Testis (tissue), 3 donors: ENCODE results near the gene DGKB. TPM values are rescaled to one million over a fixed set of nuclear protein-coding genes. Genes with fewer than 3 reads are reported as not detected.

Experiments used
- DNase-seq: peaks from one replicate; pipeline ENCODE4 v3.0.0-alpha.2; 2019
- H3K27ac ChIP-seq, 2 donors: fragments of 200-600 bp; sonication (generic); one replicate each; pipeline ENCODE4 v1.5.1; 2019
- H3K27me3 ChIP-seq: fragments of 200-600 bp; sonication (generic); one replicate; pipeline ENCODE4 v1.5.1; 2019
- H3K36me3 ChIP-seq: fragments of 200-600 bp; sonication (generic); one replicate; pipeline ENCODE4 v1.5.1; 2017; ENCODE audit warnings: low read depth; ENCODE audit errors: missing control alignments
- H3K4me1 ChIP-seq: fragments of 200-600 bp; sonication (generic); one replicate; pipeline ENCODE4 v1.5.1; 2019
- H3K4me3 ChIP-seq, 2 donors: fragments of 200-600 bp; sonication (generic); one replicate each; pipeline ENCODE4 v1.5.1; 2017 to 2019
- H3K9me3 ChIP-seq: fragments of 200-600 bp; sonication (generic); one replicate; pipeline ENCODE4 v1.5.1; 2017
- CTCF ChIP-seq, 3 experiments: fragments of 450-650 bp in 2 of 3; fragments of 200-600 bp in 1 of 3; sonication (generic) in 1 of 3; IDR thresholded peaks; one replicate each; pipeline ENCODE4 v1.5.1; 2016 to 2019; ENCODE audit warnings: antibody characterized with exemption in 3 of 3, mild to moderate bottlenecking in 2 of 3, moderate library complexity in 1 of 3
- POLR2A ChIP-seq: fragments of 450-650 bp; IDR thresholded peaks from one replicate; pipeline ENCODE4 v1.6.1; 2017; ENCODE audit warnings: antibody characterized with exemption, mild to moderate bottlenecking, moderate library complexity
- WGBS, 2 donors: methylation state at CpG; one replicate each; pipeline ENCODE4 v1.1.5; 2018; 5-methylcytosine and 5-hydroxymethylcytosine counted together
- intact Hi-C: fragments of 100-400 bp; cut with DNase I; formaldehyde crosslinking; loops from one replicate; pipeline ENCODE4 v1.15.1; 2023; ENCODE audit warnings: low total_unique reads
- polyA plus RNA-seq: library from polyadenylated mRNA; stranded (reverse); fragments of 350-450 nt; fragmentation: Illumina TruSeq; extraction: RNeasy Lipid Tissue Mini Kit (QIAGEN cat#74804); gene quantifications from one replicate; pipeline ENCODE4 v1.2.3, GENCODE V29; 2014; ENCODE audit warnings: low read depth, low replicate concordance; ENCODE audit not compliant: insufficient read depth
- total RNA-seq, 2 donors: library from RNA; depleted of rRNA; stranded (reverse); fragments of >200 nt; gene quantifications; one replicate each; pipeline ENCODE4 v1.2.3, GENCODE V29; 2016

The DGKB gene
- total and polyA plus RNA-seq, 3 donors from 2014 or later: 0.17 to 1.1 (median 0.55) TPM

- intact Hi-C loops: no loop called here
- Histone ChIP-seq H3K9me3 (no peaks in the 10 kb centered on the region), H3K36me3 (no peaks in the 10 kb centered on the region), H3K4me3 (no peak overlapping the region), H3K27ac (no peak overlapping the region), H3K4me1 (no peaks in the 10 kb centered on the region), H3K27me3 (no peaks in the 10 kb centered on the region)
- WGBS, 2 donors: 95 to 98% methylated on average over 4 of the region's 4 CpGs
- TF ChIP-seq CTCF (IDR thresholded peaks at IDR 0.05) (no peak), POLR2A (no peak)
- DNase-seq: no peak
Measured at GRCh38 chr7:14374336-14374735, 528.2 kb downstream of the DGKB start.

DNA sequence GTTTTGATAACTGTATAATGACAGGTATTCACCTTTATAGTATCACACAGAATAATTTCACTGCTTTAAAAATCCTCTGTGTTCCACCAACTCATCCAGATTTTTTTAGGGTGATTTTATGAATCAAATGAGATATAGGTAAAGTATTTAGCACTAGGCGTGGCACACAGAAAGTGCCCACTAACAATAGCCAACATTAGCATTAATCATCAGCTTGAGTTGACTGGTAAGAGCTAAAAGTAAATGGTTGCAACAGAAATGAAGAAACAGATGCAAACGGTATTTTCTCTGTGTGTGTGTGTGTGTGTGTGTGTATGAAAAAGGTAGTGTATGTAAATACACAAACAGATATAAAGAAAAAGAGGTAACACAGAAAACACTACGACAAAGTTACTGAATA is 534.3 kb downstream of the DGKB start:
- DNase-seq: no peak

GRCh38 chr7:14351167-14351566 is 551.4 kb downstream of the DGKB start:
- Histone ChIP-seq H3K27ac (no peak overlapping the region), H3K4me1 (no peaks in the 10 kb centered on the region), H3K36me3 (no peaks in the 10 kb centered on the region), H3K27me3 (no peaks in the 10 kb centered on the region), H3K9me3 (no peaks in the 10 kb centered on the region), H3K4me3 (no peak overlapping the region)
- TF ChIP-seq POLR2A (no peak), CTCF (IDR thresholded peaks at IDR 0.05) (no peak)
- no peak for DNase-seq
- intact Hi-C loops: no loop called here
- WGBS, 2 donors: 44 to 54% methylated on average over 4 of the region's 4 CpGs

More for the DNA sequence above, 534.3 kb downstream of the DGKB start:
- 65% methylated on average over 3 of the region's 3 CpGs for WGBS, 2 donors
- Histone ChIP-seq H3K36me3 (no peaks in the 10 kb centered on the region), H3K27me3 (no peaks in the 10 kb centered on the region), H3K27ac (no peak overlapping the region), H3K4me1 (no peaks in the 10 kb centered on the region), H3K9me3 (no peaks in the 10 kb centered on the region), H3K4me3 (no peak overlapping the region)
- TF ChIP-seq POLR2A (no peak), CTCF (IDR thresholded peaks at IDR 0.05) (no peak)
- intact Hi-C loops: no loop called here

DNA sequence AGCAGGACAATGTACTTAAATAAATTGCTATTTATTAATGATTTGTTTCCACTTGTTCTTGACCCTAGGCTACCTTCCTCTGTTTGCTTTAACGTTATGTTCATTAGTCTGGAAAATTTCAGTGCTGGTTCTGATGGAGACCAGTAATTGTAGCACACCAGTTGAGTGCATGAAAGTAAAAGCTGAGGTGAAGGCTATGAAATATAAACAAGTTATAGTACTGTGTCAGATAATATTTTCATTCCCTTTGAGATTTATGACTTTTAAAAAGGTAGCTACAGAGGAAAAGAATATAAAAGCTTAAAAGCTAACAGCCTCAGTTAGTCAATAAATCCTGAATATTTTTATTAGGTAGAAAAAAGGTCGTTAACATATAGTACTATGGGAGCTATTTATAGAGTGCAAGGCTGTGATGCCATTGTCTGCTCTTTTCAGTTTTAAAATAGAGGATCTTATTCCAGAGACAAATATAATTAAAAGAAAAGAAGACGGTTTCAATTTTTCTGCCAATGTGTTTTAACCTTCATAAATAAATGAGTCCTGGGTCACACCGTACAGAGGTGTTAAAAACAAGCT is 561.3 kb downstream of the DGKB start:
- DNase-seq: no peak
- TF ChIP-seq POLR2A: no peak
- no peak for TF ChIP-seq CTCF (IDR thresholded peaks at IDR 0.05)
- intact Hi-C loops: no loop called here
- WGBS, 2 donors: 54 to 57% methylated on average over 4 of the region's 4 CpGs
- H3K4me1 ChIP-seq: peaks cover 11% of the 10 kb centered on the region
- H3K27ac ChIP-seq: no peak overlapping the region
- no peak overlapping the region for H3K4me3 ChIP-seq
- H3K27me3 ChIP-seq: no peaks in the 10 kb centered on the region
- no peaks in the 10 kb centered on the region for H3K36me3 ChIP-seq
- H3K9me3 ChIP-seq: no peaks in the 10 kb centered on the region

DNA sequence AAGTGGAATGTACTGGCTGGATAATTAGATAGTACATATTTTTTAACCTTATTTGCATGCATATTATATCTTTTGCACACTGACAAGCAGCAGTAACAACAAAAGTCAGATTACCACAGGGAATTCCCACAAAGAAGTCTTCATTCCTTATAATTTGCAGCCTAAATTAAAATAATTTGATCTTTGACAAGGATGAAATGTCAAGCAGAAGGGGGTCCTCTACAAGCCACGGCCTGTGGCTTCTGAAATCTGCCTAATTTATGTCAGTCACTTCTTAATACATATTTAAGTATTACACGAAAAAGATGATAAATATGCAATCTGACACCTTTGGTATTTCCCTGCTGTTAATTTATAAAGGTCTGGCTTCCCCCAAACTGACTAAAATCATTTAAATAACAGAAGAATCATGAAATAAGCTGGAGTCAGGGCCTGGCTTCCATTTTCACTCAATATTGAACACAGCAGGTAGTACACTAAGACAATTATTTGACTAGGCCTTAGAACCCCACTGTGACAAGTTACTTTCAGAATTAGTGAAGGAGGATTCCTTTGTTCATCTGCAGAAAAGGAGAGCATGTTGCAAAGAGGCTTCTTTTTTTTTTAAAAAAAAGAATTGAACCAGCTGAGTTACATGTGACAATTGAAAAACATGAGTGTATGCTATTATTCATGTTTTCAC is 562.0 kb downstream of the DGKB start:
- Histone ChIP-seq H3K9me3 (no peaks in the 10 kb centered on the region), H3K4me3 (no peak overlapping the region), H3K4me1 (peaks cover 11% of the 10 kb centered on the region), H3K27me3 (no peaks in the 10 kb centered on the region), H3K36me3 (no peaks in the 10 kb centered on the region), H3K27ac (peak overlapping the region in 1 of 2 donors; percentile 8)
- intact Hi-C loops: no loop called here
- DNase-seq: no peak
- TF ChIP-seq POLR2A (no peak), CTCF (IDR thresholded peaks at IDR 0.05) (no peak)
- 58 to 68% methylated on average over 2 of the region's 2 CpGs for WGBS, 2 donors
